22Rv1 (cell line): ENCODE data around the gene KLHDC4.

Source experiments
- ZFX ChIP-seq: fragments of 450-650 bp; IDR thresholded peaks from 2 replicates; pipeline ENCODE4 v1.6.1; 2017; ENCODE audit warnings: antibody characterized with exemption, borderline replicate concordance
- TF ChIP-seq, protein P1 (sequence below): fragments of 450-650 bp; IDR thresholded peaks from 2 replicates; pipeline ENCODE4 v1.5.1; 2017; ENCODE audit warnings: mild to moderate bottlenecking

- TF ChIP-seq, protein P1, sequence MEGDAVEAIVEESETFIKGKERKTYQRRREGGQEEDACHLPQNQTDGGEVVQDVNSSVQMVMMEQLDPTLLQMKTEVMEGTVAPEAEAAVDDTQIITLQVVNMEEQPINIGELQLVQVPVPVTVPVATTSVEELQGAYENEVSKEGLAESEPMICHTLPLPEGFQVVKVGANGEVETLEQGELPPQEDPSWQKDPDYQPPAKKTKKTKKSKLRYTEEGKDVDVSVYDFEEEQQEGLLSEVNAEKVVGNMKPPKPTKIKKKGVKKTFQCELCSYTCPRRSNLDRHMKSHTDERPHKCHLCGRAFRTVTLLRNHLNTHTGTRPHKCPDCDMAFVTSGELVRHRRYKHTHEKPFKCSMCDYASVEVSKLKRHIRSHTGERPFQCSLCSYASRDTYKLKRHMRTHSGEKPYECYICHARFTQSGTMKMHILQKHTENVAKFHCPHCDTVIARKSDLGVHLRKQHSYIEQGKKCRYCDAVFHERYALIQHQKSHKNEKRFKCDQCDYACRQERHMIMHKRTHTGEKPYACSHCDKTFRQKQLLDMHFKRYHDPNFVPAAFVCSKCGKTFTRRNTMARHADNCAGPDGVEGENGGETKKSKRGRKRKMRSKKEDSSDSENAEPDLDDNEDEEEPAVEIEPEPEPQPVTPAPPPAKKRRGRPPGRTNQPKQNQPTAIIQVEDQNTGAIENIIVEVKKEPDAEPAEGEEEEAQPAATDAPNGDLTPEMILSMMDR = no peak
- TF ChIP-seq ZFX = no peak
These were observed 25.3 kb downstream of the KLHDC4 start for GRCh38 chr16:87740441-87740840.
